GM10847 (cell line): ENCODE results near the gene GRID1.

Experiments used
- POLR2A ChIP-seq: IDR thresholded peaks from 2 replicates; pipeline ENCODE4 v1.6.1; 2011; ENCODE audit not compliant: insufficient read length; ENCODE audit errors: extremely low read depth

The GRID1 gene

GRCh38 chr10:86399879-86400704, 33.5 kb upstream of the GRID1 start:
- peak; percentile 1 for TF ChIP-seq POLR2A

- no peak for TF ChIP-seq POLR2A
Measured at GRCh38 chr10:86399514-86399878, 32.9 kb upstream of the GRID1 start.

DNA sequence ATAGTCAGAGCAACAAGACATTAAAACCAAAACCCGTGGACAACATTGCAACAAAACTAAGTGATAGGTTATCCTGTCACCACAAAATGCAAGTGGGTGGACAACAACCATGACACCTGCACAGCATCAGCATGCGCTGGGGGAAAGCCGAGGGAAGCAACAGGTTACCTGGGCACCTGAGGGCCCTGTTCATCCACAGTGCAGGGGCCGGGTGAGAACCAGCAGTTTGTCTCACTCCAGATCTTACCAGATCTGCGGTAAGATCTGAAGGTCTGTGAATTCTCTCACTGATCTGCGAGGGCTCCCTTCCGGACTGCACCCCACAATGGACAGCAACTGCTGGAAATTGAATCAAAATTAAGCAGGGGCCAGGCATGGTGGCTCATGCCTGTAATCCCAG, 30.5 kb upstream of the GRID1 start:
- TF ChIP-seq POLR2A = no peak

DNA sequence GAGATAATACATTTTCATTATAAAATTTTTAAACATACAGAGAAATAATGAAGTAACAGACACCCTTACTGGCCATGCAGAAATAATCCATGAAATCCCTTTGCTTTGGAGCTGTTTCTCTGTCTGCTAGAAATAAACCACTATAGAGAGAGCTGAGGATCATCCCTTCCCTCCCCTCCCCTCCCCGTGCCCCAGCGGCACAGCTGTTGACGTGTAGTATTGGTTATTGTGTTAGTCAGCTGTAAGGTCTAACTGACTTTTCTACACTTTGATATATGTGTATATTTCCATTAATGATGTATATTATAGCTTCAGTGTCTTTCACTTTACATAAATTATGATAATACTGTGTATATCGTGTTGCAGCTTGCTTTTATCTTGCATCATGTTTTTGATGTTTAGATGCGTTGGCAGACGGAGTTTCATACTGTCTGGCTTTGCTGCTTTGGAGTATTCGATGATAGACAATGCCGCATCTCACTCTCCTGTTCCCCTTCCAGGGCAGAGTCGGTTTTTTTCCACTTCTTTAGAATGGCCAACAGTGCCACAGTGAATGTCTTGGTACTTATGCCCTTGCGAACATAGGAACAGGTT, 27.4 kb upstream of the GRID1 start:
- no peak for TF ChIP-seq POLR2A

DNA sequence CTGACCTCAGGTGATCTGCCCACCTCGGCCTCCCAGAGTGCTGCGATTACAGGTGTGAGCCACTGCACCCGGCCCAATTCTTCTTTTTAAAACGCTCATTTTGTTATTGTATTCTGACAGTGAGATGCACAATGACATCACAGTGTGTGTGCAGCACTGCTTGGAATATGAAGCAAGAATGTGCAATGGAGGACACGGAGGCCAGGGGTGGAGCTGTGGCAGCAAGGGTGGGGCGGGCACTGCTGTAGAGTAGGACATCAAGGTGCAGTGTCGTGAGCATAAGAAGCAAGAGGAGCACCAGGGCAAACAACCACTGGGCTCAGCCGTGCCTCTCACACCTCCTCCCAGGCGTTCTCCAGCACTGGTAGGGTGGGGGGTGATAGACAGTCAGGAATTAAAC, 26.8 kb upstream of the GRID1 start:
- no peak for TF ChIP-seq POLR2A

- no peak for TF ChIP-seq POLR2A
Measured at GRCh38 chr10:86392723-86393094, 26.1 kb upstream of the GRID1 start.

DNA sequence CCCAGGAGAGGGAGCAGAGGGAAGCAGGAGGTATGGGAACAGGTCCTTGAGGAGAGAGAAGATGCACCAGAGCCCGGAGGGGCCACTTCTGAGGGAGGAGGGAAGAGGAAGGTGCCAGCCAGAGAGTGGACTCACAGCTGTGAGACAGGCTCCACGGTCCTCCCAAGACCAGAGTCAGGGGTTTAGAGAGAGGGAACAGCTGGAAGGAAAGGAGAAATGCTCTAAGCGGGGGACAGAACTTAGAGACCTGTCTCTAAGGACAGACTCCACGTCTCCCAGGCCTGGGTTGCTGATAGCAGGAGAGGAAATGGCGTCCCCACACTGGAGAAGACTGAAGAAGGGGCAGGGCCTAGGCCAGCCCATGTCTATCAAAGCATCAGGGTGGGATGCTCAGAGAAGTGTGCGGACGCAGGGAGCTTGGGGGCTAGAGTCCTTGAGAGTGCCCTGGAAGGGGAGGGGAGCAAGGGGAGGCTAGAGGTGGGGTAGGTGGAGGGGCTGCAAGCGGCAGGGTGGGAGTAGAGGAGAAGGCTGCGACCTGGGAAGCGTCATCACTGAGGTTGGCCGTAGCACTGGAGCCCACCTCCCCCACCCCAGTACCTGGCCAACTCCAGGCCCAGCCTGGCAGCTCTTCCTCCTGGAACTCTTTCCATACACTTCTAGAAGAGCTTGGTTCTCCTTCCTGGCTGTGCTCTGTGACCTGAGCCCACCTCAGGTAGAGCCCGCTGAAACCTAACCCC, 25.6 kb upstream of the GRID1 start:
- no peak for TF ChIP-seq POLR2A

GRCh38 chr10:86391236-86391840, 24.7 kb upstream of the GRID1 start:
- TF ChIP-seq POLR2A = no peak

GRCh38 chr10:86390337-86391120, 23.9 kb upstream of the GRID1 start:
- TF ChIP-seq POLR2A = no peak

DNA sequence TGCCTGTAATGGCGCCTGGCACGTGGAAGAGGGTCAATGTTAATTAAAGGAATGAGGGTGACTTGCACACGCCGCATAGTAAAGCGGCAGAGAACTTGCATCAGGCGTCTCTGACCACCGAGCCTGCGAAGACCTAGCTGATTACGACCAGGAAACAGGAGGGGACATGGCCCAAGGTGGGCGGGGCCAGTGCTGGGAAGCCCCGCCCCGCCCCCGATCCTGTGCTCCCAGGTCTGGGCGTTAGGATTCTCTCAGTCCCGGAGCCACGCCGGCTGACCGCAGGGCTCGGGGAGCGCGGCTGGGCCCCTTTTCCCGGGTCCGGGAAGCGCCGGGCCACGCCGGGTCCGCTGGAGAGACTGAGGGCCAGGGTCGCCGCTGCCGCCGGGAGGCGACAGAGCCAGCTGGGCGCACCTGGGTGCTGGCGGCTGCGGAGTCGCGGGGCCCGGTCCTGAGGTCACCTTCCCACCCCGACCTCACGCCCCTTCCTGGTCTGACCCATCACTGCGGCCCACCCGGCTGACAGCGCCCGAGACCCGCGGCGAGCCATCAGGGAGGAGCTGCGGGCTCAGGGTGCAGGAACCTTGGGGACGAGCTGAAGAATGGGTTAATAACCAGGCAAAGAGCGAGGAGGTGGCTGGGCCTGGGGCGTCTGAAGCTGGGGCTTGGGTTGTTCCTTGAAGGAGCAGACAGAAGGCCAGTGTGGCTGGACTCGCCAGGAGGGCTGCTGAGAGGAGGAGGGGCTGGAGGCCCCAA, 23.0 kb upstream of the GRID1 start:
- TF ChIP-seq POLR2A = no peak

- TF ChIP-seq POLR2A = no peak
Measured at GRCh38 chr10:86388119-86388704, 21.6 kb upstream of the GRID1 start.

DNA sequence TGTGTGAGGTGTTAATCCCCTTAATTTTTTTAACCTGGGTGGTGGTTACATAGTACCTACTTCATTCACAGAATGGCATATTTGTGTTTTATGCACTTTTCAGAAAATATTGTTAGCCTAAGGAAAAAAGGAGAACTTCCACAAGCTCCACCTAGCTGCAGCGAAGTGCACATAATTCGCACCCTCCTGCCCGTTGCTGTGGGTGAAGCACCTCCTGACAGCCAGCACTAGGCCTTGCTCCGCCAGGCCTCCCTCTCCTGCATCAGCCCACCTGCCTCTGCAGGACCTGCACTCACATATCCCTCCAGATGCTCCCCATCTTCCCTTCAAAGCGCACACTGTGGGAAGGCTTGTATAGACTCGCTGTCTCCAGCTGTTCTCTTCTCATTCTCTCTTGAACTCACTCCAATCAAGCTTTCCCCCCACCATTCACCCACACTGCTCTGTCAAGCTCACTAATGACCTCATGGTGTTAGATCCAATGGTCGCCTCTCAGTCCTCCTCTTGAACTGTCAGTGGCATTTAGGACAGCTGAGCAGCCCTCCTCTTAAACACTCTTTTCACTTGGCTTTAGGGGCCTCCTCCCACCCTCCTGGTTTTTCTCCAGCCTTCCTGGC, 20.7 kb upstream of the GRID1 start:
- no peak for TF ChIP-seq POLR2A

- TF ChIP-seq POLR2A = no peak
Measured at GRCh38 chr10:86385806-86386205, 19.2 kb upstream of the GRID1 start.

- no peak for TF ChIP-seq POLR2A
Measured at GRCh38 chr10:86377797-86378146, 11.2 kb upstream of the GRID1 start.
